GM21447 (cell line): ENCODE data around the gene CDCA4.
"Not testable (repeated sequence)": the region's sequence is repeated elsewhere in the genome, so short reads cannot be mapped to it uniquely, and the experiment has no call there.

ENCODE experiments used
- ATAC-seq: cut with Tn5 transposase; IDR thresholded peaks from one replicate; pipeline ENCODE4 v1.9.1; 2021; ENCODE audit not compliant: unreplicated experiment

CDCA4 gene

GRCh38 chr14:105034315-105035039, 13.6 kb upstream of the CDCA4 start:
- no peak for ATAC-seq

- not testable (repeated sequence) for ATAC-seq
Observed at GRCh38 chr14:105033412-105033900, 12.6 kb upstream of the CDCA4 start.

DNA sequence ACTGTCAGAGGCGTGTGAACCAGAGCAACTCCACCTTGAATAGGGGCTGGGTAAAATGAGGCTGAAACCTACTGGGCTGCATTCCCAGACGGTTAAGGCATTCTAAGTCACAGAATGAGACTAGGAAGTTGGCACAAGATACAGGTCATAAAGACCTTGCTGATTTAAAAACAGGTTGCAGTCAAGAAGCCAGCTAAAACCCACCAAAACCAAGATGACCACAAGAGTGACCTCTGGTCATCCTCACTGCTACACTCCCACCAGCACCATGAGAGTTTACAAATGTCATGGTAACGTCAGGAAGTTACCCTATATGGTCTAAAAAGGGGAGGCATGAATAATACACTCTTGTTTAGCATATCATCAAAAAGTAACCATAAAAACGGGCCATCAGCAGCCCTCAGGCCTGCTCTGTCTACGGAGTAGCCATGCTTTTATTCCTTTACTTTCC, 11.6 kb upstream of the CDCA4 start:
- not testable (repeated sequence) for ATAC-seq

DNA sequence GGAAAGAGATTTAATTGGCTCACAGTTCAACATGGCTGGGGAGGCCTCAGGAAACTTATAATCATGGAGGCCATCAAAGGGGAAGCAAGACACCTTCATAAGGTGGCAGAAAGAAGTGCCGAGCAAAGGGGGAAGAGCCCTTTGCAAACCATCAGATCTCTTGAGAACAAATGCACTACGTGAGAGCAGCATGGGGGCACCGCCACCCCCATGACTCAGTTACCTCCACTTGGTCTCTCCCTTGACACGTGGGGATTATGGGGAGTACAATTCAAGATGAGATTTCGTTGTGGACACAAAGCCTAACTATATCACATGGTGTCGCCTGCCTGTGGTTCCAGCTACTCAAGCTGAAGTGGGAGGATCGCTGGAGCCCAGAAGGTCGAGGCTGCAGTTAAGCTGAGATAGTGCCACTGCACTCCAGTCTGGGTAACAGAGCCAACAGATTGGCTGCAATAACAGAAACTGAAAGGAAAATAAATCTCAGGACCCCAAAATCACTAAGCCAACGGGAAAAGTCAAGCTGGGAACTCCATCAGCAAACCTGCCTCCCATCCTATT, 10.0 kb upstream of the CDCA4 start:
- ATAC-seq = no peak

DNA sequence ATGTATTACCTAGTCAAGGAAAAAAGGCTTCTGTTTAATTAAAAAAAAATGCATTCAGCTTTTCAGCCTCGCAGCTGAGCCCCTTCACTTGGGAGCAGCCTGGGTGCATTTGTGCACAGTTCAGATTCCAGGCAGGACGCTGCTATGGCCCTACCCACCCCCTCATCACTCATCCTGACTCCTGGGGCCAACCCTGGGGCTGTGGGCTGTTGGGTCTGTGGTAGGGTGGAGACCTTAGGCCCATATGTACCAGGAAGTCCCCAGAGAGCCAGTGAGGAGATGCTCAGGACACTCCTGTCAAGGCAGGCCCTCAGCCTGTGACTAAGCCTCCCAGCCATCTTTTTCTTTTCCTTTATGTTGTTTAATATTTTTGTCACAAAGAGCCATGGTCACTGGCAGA, 9.3 kb upstream of the CDCA4 start:
- no peak for ATAC-seq

- no peak for ATAC-seq
Observed at GRCh38 chr14:105029402-105029801, 8.5 kb upstream of the CDCA4 start.

GRCh38 chr14:105028251-105028927, 7.5 kb upstream of the CDCA4 start:
- ATAC-seq = no peak

DNA sequence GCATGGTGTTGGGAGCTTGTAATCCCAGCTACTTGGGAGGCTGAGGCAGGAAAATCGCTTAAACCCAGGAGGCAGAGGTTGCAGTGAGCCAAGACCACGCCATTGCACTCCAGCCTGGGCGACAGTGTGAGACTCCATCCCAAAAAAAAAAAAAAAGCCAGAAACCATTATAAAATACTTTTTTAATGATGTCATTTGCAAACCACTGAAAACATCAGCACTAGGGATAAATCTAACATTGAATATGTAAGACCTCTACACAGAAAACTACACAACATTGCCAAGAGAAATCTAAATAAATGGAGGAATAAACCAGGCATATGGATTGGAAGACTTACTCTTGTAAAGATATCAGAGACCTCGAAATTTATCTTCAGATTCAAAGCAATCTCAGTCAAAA, 6.8 kb upstream of the CDCA4 start:
- not testable (repeated sequence) for ATAC-seq

GRCh38 chr14:105026802-105027563, 6.1 kb upstream of the CDCA4 start:
- no peak for ATAC-seq

DNA sequence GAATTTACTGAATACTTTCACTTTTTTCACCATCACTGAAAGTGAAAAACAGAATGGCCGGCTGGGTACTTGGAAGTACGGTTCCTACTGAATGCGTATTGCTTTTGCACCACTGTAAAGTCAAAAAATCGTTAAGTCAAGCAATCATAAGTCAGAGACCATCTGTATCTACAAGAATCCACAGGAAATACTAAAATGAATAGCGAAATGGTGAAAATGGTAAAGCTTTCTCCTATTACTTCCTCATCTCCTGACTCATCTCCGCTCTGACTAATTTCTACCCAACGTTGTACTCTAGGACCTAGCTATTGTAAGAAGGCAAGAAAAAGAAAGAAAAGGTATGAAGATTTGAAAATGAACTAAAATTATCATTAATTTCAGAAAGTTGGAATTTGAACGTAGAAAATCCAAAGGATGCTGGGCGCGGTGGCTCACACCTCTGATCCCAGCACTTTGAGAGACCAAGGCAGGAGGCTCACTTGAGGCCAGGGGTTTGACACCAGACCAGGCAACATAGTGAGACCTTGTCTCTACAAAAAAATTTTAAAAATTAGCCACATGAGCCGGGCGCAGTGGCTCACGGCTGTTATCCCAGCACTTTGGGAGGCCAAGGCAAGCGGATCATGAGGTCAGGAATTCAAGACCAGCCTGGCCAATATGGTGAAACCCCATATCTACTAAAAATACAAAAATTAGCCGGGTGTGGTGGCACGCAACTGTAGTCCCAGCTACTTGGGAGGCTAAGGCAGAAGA, 5.3 kb upstream of the CDCA4 start:
- no peak for ATAC-seq

DNA sequence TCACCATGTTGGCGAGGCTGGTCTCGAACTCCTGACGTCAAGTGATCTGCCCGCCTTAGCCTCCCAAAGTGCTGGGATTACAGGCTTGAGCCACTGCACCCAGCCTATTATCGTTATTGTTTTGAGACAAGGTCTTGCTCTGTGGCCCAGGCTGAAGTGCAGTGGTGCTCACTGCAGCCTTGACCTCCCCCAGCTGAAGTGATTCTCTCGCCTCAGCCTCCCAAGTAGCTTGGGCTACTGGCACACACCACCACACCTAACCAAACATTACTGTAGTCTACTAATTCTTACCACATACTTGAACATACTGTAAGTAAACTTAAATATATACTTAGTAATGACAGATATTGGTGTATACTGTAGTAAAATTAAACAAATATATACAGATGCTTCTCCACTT, 4.5 kb upstream of the CDCA4 start:
- no peak for ATAC-seq

DNA sequence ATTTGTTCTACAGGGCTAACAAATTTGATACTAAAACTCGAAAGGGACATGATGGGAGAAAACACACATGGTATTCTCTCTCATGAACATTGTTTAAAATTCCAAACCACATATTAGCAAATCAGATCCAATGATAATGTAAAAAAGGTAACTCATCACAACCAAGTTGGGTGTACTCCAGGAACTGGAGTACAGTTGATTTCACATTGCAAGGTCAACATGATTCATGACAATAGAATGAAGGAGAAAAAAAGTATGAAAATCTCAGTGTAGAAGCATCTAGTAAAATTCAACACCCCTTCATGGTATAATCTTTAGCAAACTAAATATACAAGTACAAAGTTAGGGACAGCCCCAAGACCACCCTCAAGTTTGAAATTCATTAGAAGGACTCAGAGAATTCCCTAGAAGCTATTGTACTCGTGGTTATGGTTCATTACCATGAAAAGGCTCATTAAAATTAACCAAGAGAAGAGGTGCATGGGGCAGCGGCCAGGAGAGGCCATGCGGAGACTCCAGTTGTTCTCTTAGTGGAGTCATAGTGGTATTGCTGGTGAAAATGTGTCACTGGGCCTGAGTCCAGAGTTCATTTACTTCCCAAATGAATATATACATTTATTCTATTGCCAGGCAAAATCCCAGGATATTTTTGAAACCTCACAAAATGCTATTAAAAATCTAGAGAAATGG, 3.1 kb upstream of the CDCA4 start:
- ATAC-seq = no peak

- ATAC-seq = no peak
Observed at GRCh38 chr14:105023144-105023543, 2.3 kb upstream of the CDCA4 start.

- no peak for ATAC-seq
Observed at GRCh38 chr14:105022276-105022670, 1.4 kb upstream of the CDCA4 start.

- peak; percentile 2 for ATAC-seq
Observed at GRCh38 chr14:105021656-105022275, 883 bp upstream of the CDCA4 start.

DNA sequence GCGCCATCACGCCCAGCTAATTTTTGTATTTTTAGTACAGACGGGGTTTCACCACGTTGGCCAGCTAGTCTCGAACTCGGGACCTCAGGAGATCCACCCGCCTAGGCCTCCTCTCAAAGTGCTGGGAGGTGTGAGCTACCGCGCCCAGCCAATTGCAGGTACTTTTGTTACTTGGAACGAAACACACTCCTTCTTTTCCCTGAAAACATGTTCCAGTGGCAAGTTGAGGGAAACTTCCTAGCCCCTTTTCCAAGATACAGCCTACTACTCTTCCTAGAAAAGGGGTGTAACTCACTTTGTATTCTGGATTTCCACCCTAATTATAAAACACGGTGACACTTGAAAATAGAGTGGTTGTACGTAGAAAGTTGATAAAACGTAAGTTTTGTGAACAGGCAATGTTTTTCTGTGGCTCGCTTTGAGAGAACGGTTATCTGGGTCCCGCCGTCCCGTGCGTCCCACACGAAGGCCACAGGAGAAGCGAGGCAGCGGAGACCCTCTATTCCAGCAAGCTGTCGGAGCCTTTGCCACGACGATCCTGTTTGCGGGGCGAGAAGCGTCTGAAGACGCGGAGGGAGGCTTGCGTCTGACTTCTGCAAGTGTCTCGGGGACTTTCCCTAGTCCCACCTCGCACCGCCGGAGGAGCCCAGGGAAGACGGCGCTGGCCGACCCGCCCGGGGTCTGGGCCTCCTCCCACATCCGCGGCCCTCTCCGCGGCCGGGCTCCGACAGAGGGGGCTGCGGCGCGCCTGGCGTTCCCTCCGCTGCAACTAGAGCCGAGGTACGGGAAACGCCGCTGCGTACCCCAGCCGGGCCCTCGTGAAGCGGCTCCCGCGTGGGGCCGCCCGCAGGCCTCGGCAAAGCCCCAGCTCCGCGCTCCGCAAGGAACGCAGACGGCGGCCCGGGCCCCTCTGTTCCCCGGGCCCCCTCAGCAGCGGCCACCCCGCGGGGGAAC, 745 bp downstream of the CDCA4 start:
- ATAC-seq = peak; percentile 25

DNA sequence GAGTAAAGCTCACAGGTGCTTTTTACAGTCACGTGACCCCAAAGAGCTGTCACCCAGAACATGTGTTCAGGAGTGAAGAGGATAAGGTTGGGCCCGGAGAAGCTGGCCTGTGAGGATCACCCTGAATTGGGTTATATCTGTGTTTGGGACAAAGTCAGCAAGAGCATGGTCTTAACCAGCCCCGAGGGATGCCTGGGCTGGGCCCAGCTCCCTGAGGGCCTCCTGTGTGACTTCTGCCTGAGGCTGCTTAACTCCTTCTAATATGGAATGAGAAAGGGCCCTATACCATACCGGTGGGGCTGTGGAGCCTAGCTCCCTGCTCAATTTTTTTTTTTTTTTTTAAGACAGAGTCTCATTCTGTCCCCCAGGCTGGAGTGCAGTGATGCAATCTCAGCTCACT, 2.5 kb downstream of the CDCA4 start:
- ATAC-seq = no peak

DNA sequence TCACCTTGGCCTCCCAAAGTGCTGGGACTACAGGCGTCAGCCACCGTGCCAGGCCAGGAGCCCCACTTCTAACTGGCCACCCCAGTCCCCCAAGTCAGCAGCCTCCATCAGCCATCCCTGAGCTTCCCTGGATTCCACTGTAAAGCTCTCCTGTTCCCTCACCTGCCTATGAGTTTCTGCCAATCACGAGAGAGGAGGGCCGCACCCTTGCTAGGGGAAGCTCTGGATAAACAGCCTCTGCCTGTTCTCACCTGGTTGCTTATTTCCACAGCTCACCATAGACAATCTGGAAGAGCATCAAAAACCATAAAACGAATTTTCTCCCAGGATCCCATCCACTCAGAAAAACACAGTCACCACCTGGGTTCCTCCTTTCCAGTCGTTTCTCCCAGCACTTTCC, 5.0 kb downstream of the CDCA4 start:
- ATAC-seq = no peak

- no peak for ATAC-seq
Observed at GRCh38 chr14:105015242-105015641, 5.6 kb downstream of the CDCA4 start.
